ENCODE results near the gene CEMIP2. TPM values are rescaled to one million over a fixed set of nuclear protein-coding genes. Genes with fewer than 3 reads are reported as not detected.

CEMIP2 gene
- total RNA-seq, 1 experiment from 2014 or later: 40.5 TPM

- TF ChIP-seq, protein P1, sequence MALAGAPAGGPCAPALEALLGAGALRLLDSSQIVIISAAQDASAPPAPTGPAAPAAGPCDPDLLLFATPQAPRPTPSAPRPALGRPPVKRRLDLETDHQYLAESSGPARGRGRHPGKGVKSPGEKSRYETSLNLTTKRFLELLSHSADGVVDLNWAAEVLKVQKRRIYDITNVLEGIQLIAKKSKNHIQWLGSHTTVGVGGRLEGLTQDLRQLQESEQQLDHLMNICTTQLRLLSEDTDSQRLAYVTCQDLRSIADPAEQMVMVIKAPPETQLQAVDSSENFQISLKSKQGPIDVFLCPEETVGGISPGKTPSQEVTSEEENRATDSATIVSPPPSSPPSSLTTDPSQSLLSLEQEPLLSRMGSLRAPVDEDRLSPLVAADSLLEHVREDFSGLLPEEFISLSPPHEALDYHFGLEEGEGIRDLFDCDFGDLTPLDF (CRISPR knock-in tag; IDR thresholded peaks at IDR 0.05): no peak
These were observed 74.0 kb downstream of the CEMIP2 start (continued) for GRCh38 chr9:71694332-71694731.

DNA sequence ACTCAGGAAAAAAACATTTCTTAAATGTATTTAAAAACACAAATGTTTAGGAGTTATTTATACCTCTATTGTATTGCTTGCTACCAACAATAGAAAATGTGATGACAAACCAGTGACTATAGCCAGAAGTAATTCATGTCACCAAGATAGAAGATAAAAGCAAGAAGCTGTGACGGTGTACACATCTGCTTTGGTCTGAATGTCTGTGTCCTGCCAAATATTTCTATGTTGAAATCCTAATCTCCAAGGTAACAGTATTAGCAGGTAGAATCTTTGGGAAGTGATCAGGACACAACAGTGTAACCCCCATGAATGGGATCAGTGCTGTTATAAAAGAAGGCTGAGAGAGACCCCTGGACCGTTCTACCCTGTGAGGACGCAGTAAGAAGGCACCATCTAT, 74.7 kb downstream of the CEMIP2 start:
- Mint-ChIP-seq H3K4me3 (no peak overlapping the region), H3K36me3 (peaks cover 63% of the 10 kb centered on the region), H3K4me1 (no peaks in the 10 kb centered on the region), H3K27ac (no peak overlapping the region), H3K9me3 (no peaks in the 10 kb centered on the region), H3K27me3 (ENCODE audit: low read depth) (no peaks in the 10 kb centered on the region)
- ChIA-PET POLR2A (no interaction called here), CTCF (no interaction called here)
- ATAC-seq (no peak), DNase-seq (ENCODE audit: low spot score) (no peak)
- no peak for TF ChIP-seq NR1H2 (CRISPR knock-in tag; IDR thresholded peaks at IDR 0.05)
- TF ChIP-seq PRDM15 (CRISPR knock-in tag; IDR thresholded peaks at IDR 0.05): no peak
- no peak for TF ChIP-seq SMAD3 (CRISPR knock-in tag; IDR thresholded peaks at IDR 0.05; ENCODE audit: borderline replicate concordance)
- no peak for TF ChIP-seq ZNF416 (CRISPR knock-in tag; IDR thresholded peaks at IDR 0.05)
- TF ChIP-seq ZNF263 (CRISPR knock-in tag; IDR thresholded peaks at IDR 0.05; ENCODE audit: low read depth): no peak
- TF ChIP-seq ZNF232 (CRISPR knock-in tag; IDR thresholded peaks at IDR 0.05): no peak
- TF ChIP-seq, protein P2, sequence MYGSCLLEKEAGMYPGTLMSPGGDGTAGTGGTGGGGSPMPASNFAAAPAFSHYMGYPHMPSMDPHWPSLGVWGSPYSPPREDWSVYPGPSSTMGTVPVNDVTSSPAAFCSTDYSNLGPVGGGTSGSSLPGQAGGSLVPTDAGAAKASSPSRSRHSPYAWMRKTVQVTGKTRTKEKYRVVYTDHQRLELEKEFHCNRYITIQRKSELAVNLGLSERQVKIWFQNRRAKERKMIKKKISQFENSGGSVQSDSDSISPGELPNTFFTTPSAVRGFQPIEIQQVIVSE (CRISPR knock-in tag; IDR thresholded peaks at IDR 0.05; ENCODE audit: borderline replicate concordance): no peak
- TF ChIP-seq, protein P3, sequence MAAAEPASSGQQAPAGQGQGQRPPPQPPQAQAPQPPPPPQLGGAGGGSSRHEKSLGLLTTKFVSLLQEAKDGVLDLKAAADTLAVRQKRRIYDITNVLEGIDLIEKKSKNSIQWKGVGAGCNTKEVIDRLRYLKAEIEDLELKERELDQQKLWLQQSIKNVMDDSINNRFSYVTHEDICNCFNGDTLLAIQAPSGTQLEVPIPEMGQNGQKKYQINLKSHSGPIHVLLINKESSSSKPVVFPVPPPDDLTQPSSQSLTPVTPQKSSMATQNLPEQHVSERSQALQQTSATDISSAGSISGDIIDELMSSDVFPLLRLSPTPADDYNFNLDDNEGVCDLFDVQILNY (CRISPR knock-in tag; IDR thresholded peaks at IDR 0.05): no peak
- TF ChIP-seq, protein P4, sequence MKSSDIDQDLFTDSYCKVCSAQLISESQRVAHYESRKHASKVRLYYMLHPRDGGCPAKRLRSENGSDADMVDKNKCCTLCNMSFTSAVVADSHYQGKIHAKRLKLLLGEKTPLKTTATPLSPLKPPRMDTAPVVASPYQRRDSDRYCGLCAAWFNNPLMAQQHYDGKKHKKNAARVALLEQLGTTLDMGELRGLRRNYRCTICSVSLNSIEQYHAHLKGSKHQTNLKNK (CRISPR knock-in tag; IDR thresholded peaks at IDR 0.05): no peak
- no peak for TF ChIP-seq GRHL2 (CRISPR knock-in tag; IDR thresholded peaks at IDR 0.05; ENCODE audit: insufficient replicate concordance, severe bottlenecking)

DNA sequence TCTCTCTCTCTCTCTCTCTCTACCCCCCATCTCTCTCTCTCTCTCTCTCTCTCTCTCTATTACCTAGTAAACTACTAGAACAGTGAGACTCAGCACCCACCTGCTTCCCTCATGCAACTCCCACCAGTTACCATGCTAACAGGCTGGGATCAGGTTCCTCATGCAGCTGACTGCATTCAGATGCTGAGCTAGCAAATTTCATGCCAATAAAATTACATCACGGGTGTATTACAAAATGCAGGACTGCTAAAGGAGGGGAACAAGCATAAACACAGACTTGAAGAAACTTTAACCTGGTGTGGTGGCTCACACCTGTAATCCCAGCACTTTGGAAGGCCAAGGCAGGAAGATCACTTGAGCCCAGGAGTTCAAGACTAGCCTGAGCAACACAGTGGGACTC, 76.0 kb downstream of the CEMIP2 start:
- POLR2A ChIA-PET: no interaction called here
- ATAC-seq: no peak
- peaks cover 57% of the 10 kb centered on the region for H3K36me3 Mint-ChIP-seq
- H3K4me3 Mint-ChIP-seq: no peak overlapping the region
- no peaks in the 10 kb centered on the region for H3K9me3 Mint-ChIP-seq
- peak overlapping the region; percentile 63; the same call in 1 of the 2 replicates for H3K27ac Mint-ChIP-seq
- H3K27me3 Mint-ChIP-seq (ENCODE audit: low read depth): no peaks in the 10 kb centered on the region
- no peak for DNase-seq (ENCODE audit: low spot score)
- no peaks in the 10 kb centered on the region for H3K4me1 Mint-ChIP-seq
- CTCF ChIA-PET: no interaction called here
- no peak for TF ChIP-seq E2F4 (CRISPR knock-in tag; IDR thresholded peaks at IDR 0.05; ENCODE audit: borderline replicate concordance, low read depth)
- TF ChIP-seq ZNF281 (CRISPR knock-in tag; IDR thresholded peaks at IDR 0.05): no peak
- TF ChIP-seq, protein P5, sequence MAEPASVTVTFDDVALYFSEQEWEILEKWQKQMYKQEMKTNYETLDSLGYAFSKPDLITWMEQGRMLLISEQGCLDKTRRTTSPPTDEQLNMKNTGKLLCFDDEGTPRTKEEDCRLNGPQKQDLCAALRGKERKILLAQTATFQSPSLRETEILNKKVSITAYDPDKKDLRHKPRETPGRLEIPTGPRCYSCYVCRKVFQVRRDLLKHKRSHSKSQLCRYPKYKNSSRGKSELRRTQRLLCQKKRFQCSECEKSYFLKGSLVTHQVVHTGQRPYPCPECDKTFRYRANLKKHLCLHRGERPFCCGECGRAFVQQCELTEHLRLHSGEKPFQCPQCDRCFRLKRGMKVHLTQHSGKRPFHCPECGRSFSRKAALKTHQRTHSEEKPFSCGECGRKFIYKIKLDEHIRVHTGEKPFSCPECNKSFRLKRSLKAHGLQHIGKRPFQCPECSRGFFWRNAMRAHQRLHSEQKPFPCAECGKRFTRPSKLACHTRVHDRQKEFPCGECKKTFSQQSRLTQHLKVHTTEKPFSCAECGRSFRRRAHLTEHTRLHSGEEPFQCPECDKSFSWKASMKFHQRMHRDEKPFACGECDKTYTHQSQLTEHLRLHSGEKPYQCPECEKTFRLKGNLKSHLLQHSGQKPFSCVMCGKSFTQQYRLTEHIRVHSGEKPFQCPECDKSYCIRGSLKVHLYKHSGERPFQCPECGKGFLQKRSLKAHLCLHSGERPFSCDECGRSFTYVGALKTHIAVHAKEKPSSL (CRISPR knock-in tag; conservative IDR thresholded peaks at IDR 0.05): no peak
- TF ChIP-seq, protein P6, sequence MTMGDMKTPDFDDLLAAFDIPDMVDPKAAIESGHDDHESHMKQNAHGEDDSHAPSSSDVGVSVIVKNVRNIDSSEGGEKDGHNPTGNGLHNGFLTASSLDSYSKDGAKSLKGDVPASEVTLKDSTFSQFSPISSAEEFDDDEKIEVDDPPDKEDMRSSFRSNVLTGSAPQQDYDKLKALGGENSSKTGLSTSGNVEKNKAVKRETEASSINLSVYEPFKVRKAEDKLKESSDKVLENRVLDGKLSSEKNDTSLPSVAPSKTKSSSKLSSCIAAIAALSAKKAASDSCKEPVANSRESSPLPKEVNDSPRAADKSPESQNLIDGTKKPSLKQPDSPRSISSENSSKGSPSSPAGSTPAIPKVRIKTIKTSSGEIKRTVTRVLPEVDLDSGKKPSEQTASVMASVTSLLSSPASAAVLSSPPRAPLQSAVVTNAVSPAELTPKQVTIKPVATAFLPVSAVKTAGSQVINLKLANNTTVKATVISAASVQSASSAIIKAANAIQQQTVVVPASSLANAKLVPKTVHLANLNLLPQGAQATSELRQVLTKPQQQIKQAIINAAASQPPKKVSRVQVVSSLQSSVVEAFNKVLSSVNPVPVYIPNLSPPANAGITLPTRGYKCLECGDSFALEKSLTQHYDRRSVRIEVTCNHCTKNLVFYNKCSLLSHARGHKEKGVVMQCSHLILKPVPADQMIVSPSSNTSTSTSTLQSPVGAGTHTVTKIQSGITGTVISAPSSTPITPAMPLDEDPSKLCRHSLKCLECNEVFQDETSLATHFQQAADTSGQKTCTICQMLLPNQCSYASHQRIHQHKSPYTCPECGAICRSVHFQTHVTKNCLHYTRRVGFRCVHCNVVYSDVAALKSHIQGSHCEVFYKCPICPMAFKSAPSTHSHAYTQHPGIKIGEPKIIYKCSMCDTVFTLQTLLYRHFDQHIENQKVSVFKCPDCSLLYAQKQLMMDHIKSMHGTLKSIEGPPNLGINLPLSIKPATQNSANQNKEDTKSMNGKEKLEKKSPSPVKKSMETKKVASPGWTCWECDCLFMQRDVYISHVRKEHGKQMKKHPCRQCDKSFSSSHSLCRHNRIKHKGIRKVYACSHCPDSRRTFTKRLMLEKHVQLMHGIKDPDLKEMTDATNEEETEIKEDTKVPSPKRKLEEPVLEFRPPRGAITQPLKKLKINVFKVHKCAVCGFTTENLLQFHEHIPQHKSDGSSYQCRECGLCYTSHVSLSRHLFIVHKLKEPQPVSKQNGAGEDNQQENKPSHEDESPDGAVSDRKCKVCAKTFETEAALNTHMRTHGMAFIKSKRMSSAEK (CRISPR knock-in tag; IDR thresholded peaks at IDR 0.05; ENCODE audit: borderline replicate concordance): no peak
